ENCODE measurements around the gene DFFB.

Gene DFFB

GRCh38 chr1:3876716-3877115 lies 19.4 kb downstream of the DFFB start:
- no peak for DNase-seq

GRCh38 chr1:3879099-3879498 lies 21.8 kb downstream of the DFFB start:
- no peak for DNase-seq

- no peak for DNase-seq
These were observed 22.6 kb downstream of the DFFB start for GRCh38 chr1:3879787-3880428.

GRCh38 chr1:3880429-3881192 lies 23.3 kb downstream of the DFFB start:
- DNase-seq = no peak

- DNase-seq = no peak
These were observed 23.9 kb downstream of the DFFB start for GRCh38 chr1:3881193-3881480.

- DNase-seq = no peak
These were observed 26.1 kb downstream of the DFFB start for GRCh38 chr1:3883194-3883925.

GRCh38 chr1:3884966-3885365 lies 27.7 kb downstream of the DFFB start:
- DNase-seq = no peak

- no peak for DNase-seq
These were observed 28.3 kb downstream of the DFFB start for GRCh38 chr1:3885611-3886010.

- no peak for DNase-seq
These were observed 28.9 kb downstream of the DFFB start for GRCh38 chr1:3886106-3886670.

GRCh38 chr1:3886691-3887090 lies 29.4 kb downstream of the DFFB start:
- no peak for DNase-seq

- no peak for DNase-seq
These were observed 31.0 kb downstream of the DFFB start for GRCh38 chr1:3888301-3888700.

- DNase-seq = no peak
These were observed 32.7 kb downstream of the DFFB start for GRCh38 chr1:3889936-3890335.

- no peak for DNase-seq
These were observed 33.4 kb downstream of the DFFB start for GRCh38 chr1:3890389-3891328.

- DNase-seq = no peak
These were observed 34.1 kb downstream of the DFFB start for GRCh38 chr1:3891329-3891865.

GRCh38 chr1:3892748-3893147 lies 35.5 kb downstream of the DFFB start:
- no peak for DNase-seq

GRCh38 chr1:3893190-3893589 lies 35.9 kb downstream of the DFFB start:
- no peak for DNase-seq

GRCh38 chr1:3894626-3895278 lies 37.5 kb downstream of the DFFB start:
- DNase-seq = no peak

GRCh38 chr1:3895279-3895950 lies 38.1 kb downstream of the DFFB start:
- no peak for DNase-seq

- no peak for DNase-seq
These were observed 38.7 kb downstream of the DFFB start for GRCh38 chr1:3895951-3896325.

- DNase-seq = no peak
These were observed 39.2 kb downstream of the DFFB start for GRCh38 chr1:3896396-3897000.

- no peak for DNase-seq
These were observed 41.1 kb downstream of the DFFB start for GRCh38 chr1:3898475-3898735.

Measured in effector CD4-positive, alpha-beta T cell (primary cell).